HG02885 (cell line): ENCODE measurements around the gene MMEL1.

Experiments used
- ATAC-seq: cut with Tn5 transposase; IDR thresholded peaks from one replicate; pipeline ENCODE4 v1.9.1; 2021; ENCODE audit warnings: mild to moderate bottlenecking; ENCODE audit not compliant: unreplicated experiment, poor library complexity

MMEL1 gene

GRCh38 chr1:2643414-2644077, 10.7 kb upstream of the MMEL1 start:
- ATAC-seq: no peak

DNA sequence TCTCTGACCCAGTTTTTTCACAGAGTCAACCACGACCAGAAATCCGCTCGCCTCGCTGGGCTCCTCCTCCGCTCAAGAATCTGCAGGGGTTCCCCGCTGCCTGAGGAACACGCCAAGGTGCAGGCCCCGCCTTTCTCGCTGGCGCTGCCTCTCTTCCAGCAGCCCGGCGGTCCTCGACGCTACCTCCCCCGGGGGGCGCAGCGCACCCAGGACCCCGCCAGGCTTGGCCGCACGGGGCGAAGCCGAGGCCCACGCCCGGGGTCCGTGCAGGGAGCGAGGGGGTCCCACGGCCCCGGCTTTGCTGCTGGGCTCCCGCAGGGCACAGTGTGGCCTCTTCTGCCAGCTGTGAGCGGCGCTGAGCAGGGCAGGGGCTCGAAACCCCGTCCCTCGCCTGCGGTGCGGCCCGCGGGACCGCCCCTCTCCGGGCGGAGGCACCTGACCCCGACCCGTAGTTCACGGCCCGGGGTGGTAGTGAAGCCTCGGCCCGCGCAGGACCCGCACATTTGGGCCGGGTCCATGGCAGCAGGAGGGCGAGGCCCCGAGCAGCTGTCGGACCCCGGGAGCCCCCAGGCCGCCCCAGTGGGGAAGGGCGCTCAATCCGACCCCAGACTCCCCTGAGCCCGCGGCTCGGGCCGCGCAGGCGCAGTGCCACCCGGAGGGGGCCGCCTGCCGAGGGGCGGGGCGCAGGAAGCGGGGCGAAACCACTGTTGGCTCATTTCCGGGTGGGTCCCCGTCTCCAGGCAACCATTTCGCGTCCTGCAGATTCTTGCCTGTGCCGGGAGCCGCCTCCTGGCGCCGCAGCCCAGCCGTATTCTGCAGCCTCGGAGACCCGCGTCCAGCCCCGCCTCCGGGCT, 10.0 kb upstream of the MMEL1 start:
- ATAC-seq: peak; percentile 84

DNA sequence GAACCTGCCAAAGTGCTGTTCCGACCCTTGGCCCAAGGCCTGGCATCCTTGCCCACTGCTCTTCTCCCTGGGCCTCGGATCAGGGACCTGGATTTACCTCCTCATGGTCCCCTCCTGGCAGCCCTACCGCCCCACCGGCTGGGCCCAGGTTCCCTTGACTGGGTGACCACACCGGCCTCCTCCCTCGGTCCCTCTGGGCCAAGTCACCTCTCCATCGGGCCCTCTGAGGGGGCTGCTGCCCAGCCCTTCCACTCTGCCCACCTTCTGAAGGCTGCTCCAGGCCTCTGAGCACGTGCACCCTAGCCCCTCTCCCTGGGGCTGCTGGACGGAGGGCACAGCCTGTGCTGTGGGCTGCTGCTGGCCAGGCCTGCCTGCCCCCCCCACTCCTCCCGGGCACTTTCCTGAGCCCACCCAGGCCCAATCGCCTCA, 9.3 kb upstream of the MMEL1 start:
- ATAC-seq: no peak

DNA sequence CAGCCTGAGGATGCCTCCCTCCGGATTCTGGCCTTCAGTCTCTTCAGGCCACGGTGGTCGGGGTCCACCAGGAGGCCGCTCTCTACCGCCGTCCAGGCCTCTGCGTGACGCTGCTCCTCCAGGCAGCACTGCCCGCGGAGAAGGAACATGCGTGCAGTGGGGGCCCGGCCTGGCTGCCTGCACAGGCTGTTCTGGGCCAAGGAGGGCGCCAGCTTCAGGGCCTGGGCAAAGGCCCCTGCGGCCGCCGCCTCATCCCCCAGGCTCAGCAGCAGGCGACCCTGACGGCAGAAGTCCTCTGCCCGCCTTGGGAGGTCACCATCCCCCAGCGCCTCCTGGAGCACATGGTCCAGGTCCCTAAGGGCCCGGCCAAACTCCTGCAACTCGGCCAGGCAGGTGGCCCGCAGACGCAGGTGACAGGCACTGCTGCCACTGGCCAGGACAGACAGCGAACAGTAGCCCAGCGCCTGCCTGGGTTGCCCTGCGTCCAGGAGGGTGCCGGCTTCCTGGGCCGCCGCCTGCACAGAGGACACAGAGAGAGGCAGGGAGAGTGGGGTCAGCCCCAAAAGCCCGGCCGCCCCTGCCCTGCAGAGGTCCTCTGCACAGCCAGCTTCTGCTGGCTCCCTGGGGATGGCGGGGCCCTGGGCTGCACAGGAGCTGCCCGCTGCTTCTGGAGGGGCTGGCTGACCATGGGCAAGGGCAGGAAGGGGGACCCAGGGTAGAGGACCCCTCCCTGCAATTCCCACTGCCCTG, 8.7 kb upstream of the MMEL1 start:
- ATAC-seq: no peak

DNA sequence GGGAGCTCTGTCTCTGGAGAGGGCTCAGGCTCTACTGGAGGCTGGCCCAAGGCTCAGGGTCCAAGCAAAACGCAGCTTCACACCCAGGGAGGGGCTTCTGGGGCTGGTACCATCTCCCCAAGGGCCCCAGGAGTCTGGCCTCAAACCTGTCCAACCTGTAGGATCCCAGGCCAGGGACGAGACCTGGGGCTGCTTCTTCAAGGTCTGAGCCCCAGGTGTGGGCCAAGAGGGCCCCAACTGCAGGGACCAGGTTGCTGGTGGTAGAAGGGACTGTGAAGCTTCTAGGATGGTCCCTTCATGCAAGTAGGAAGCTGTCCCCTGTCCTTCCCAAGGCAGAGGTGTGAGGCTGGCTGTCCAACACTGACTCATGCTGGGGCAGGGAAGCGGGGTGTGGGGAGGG, 7.8 kb upstream of the MMEL1 start:
- no peak for ATAC-seq

- no peak for ATAC-seq
These were observed 7.0 kb upstream of the MMEL1 start for GRCh38 chr1:2639607-2640521.

- ATAC-seq: no peak
These were observed 6.4 kb upstream of the MMEL1 start for GRCh38 chr1:2639203-2639602.

DNA sequence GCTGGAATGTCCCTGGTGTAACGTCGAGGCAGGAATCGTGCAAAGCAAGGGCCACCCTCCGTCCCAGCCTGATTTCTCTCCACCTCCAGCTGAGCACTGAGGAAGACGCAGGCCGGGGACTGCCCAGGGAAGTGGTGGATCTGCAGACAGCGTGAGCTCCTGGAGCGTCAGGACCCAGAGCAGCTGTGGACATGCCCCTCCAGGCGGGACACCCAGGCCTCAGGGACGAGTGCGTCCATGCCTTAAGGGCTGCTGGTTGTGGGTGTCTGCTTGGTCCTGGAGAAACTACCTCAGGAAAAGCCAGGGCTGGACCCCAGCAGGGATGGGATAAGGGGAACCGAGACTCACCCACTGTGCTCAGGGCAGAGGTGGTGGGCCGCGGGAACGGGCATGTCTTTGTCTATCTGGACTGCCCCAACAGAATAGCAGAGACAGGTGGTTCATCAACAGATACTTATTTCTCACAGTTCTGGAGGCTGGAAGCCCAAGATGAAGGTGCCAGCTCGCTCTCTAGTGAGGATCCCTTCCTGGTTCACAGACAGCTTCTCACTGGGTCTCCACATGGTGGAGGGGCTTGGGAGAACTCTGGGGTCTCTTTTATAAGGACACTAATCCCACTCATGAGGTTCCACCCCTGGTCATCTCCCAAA, 5.8 kb upstream of the MMEL1 start:
- ATAC-seq: no peak

- no peak for ATAC-seq
These were observed 4.8 kb upstream of the MMEL1 start for GRCh38 chr1:2637442-2638145.

DNA sequence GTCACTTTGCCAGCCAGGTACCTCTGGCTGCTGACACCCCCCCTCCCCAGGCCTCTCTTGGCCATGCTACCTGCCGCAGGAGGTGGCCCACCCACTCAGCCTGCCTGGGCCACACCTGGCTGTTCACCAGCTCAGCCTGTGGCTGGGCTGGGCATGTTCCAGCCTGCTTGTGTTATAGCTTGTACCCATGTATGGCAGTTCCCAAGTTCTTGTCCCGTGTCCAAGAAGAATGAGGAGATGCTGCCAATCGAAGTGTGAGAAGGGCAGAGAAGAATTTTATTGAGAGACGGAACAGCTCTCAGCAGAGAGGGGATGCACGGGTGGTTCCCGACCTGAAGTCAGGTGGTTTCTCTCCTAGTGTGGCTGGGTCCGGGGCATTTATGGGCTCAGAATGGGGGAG, 3.9 kb upstream of the MMEL1 start:
- no peak for ATAC-seq

DNA sequence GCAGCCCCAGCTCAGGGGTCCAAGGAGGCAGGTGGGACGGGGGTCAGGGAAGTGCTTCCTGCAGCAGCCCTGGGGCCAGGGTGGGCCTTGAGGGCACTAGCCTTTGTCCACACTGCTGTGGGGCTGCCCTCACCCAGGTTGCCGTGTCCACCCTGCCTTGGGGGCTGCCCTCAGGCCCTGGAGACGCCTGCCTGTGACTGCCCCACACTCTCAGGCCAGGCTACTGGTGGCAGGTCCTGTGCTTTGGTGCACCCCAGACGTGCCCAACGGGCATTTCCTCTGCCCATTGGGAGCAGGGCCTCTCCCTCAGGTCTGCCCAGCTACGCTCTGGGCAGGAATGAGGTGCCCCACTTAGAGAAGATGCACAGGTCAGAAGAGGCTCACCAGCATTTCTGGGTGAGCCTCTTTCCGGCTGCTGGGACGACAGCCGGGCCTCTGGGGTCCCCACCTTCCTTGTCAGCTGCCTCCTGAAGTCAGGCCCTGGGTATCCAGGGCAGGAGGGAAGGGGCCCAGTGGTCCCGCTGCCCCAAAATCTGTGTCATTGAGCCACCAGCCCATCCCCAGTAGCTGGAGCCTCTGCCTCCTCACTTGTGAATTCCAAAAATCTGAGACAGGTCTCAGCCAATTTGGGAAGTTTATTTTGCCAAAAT, 2.7 kb upstream of the MMEL1 start:
- no peak for ATAC-seq

DNA sequence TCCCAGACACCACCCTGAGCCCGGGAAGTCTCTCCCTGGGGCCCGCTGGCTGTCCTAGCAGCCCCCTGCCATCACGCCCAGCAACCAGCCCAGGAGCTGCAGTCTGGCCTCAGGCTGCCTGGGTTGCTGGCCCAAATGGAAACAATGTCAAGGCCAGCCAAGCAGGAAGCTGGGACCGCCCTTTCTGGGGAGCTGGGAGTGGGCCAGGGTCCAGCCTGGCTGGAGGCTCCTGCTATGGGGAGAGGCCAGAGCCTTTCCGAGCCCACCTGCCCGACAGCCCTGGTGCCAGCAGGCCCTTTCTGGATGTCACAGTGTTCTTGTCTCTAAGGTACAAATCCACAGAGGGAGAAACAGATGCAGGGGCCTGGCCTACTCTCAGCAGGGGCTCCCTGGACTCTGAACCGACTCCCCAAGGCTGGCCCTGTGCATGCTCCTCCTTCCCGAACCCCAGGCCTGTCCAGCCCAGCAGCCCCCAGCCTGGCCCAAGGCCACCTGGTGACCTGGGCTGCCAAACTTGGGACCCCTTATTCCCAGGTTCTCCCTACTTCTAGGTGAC, 1.2 kb upstream of the MMEL1 start:
- no peak for ATAC-seq

GRCh38 chr1:2633366-2633935, 635 bp upstream of the MMEL1 start:
- ATAC-seq: no peak

- ATAC-seq: no peak
These were observed 775 bp downstream of the MMEL1 start for GRCh38 chr1:2632051-2632430.

GRCh38 chr1:2631136-2632050, 1.4 kb downstream of the MMEL1 start:
- no peak for ATAC-seq

GRCh38 chr1:2630498-2631135, 2.2 kb downstream of the MMEL1 start:
- ATAC-seq: no peak
